Smooth muscle cell of the coronary artery (primary cell): ENCODE results near the gene P3R3URF. TPM values are rescaled to one million over a fixed set of nuclear protein-coding genes. Genes with fewer than 3 reads are reported as not detected.

ENCODE experiments used
- total RNA-seq: library from RNA; depleted of rRNA; stranded (reverse); fragments of >200 nt; gene quantifications from 2 replicates; pipeline ENCODE4 v1.2.3, GENCODE V29; 2014; ENCODE audit warnings: low replicate concordance

The P3R3URF gene
- not detected in 2 replicates for total RNA-seq

GRCh38 chr1:46176211-46176865, at the start of gene P3R3URF:
Gene P3R3URF, minus strand, starts transcription at chr1:46176488. Its CDS starts 17 bp downstream, at chr1:46176471.

DNA sequence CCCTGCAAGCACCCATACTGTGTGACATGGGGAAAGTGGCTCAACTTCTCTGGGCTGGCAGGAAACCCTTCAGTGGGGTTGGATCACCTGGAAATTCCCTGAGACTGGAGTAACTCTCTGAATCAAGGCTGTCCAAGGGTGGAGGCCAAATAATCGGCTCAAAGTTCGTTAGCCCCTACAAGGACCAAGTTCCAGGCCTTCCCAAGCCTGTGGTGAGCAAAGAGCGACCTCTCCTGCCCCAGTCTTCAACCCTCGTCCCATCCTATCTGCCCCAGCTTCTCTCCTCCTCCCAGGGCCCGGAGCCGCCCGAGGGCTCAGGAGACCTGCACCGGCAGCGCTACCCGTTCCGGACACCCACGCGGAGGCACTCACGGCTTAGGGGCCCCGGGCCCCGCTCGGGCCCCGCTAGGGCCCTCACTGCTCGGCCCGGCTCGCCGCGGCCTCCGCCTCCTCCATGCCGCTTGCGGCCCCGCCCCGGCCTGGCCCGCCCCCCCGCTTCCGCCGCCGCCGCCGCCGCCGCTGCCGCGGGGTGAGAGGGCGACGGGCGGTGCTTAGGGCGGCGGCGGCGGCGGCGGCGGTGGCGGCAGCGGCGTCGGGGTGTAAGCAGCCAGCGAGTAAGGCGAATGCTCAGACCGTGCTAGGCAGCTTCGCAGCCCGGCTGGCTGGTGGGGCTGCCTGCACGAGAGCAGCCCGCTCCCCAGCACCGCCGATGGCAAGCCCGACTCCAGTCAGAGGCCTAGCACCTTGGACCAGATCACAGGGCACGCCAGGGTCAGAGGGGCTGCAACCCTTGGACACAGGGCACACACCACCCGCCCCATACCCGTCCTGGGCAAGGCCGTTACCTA, 21.9 kb upstream of the P3R3URF start, which contains the start of gene POMGNT1:
Gene POMGNT1, minus strand, starts transcription at position 471 of the 848 bp plus-strand sequence. CDS start 613 bp downstream, outside the sequence.

DNA sequence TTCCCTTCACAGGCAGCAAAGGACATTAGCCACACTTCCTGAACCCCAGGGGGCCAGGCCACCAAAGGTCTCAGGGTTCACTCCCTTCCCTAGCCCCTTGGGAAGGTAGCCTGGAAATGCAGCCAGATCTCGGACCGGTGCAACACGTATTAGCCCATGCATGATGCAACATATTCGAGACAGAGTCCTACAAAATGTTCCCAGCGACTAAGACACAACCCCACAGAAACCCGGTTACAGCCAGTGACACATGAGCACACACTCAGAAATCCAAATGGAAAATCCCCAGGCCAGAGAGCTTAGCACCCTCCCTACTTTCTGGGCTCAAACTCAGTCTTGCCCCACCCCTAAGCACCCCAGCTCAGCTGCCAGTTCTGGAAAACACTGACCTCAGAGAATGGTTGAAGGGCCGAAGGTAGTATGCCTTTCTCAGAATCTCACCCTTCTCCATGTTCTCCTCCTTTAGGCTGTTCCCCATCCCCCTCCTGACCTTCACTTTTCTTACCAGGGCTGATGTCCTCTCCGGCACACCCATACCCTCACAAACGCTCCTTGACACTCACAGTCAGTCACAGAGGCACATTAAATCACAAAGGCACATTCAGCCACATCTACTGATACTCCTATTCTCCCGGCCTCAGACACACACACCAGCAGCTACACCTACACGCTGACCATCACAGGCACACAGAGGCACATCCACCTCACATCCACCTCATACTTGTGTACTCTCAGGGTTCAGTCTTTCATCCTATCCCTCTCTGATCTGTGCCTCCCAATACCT, 1.6 kb downstream of the P3R3URF start, which contains the start of gene TSPAN1:
Gene TSPAN1, plus strand, starts transcription at position 640 of the 784 bp plus-strand sequence. CDS start 6,021 bp downstream, outside the sequence.

DNA sequence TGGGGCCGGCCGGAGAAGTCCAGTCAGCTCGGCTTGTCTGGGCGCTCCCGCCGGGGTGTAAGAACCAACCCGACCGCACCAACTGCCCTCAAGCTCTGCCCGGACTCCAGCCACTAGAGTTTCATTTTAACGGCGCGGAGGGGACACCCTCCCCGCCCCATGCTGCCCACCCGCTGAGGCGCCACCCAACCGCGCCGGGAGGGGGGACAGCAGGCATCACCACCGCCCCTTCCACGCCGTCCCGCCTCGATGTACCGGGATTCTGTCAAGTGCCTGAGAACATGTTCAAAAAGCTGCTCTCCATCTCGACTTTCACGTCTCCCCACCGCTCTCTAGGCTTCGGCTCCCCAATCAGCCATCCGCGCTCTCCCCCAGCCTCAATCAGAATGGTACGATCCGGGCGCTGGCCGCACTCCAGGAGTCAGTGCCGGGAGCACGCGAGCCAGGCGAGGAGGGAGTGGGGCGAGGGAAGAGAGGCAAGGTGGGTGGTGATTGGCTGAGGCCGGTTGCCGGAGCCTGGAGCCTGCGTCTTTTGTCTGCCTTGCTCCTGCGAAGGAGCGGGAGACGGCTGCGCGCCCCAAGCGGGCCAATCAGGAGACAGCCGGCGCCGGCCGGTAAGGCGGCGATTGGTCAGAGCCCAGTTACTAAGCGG, 43.6 kb downstream of the P3R3URF start, which contains the start of gene PIK3R3:
Gene PIK3R3, minus strand, starts transcription at position 101 of the 652 bp plus-strand sequence. CDS start 677 bp downstream, outside the sequence.

Other genes with a start within 250 kb of the P3R3URF start
- gene PIK3R3, start 43.9 kb downstream of the P3R3URF start, total RNA-seq: 0.59 and 3.1 TPM in 2 replicates
- gene TSPAN1, start 1.4 kb downstream of the P3R3URF start, total RNA-seq: 0.35 and 0.68 TPM in 2 replicates
- 26.1 and 46.4 TPM in 2 replicates for gene POMGNT1, start 21.9 kb upstream of the P3R3URF start, total RNA-seq
- gene LURAP1, start 26.8 kb upstream of the P3R3URF start, total RNA-seq: 3.5 and 5.5 TPM in 2 replicates
- 0.82 and 1.6 TPM in 2 replicates for gene RAD54L, start 71.3 kb upstream of the P3R3URF start, total RNA-seq
- 36.2 and 66.6 TPM in 2 replicates for gene LRRC41, start 127.1 kb upstream of the P3R3URF start, total RNA-seq
- gene UQCRH, start 127.2 kb upstream of the P3R3URF start, total RNA-seq: 750 and 1,189 TPM in 2 replicates
- gene NSUN4, start 164.3 kb upstream of the P3R3URF start, total RNA-seq: 15.4 and 16.3 TPM in 2 replicates
- 0.53 and 0.70 TPM in 2 replicates for gene FAAH, start 217.8 kb upstream of the P3R3URF start, total RNA-seq